GM12891 (cell line): Measurements from ENCODE around the gene LRRC7.
"Not testable (repeated sequence)": the region's sequence is repeated elsewhere in the genome, so short reads cannot be mapped to it uniquely, and the experiment has no call there.

Experiments used
- DNase-seq: peaks from one replicate; pipeline ENCODE4 v3.0.0; 2011; ENCODE audit warnings: low spot score; ENCODE audit not compliant: insufficient read length
- FAIRE-seq: peaks from 2 replicates; lab custom pipeline; 2011; peaks lifted over from hg19 to GRCh38; lab: Jason Lieb, UNC
- PAX5 ChIP-seq: IDR thresholded peaks from 2 replicates; pipeline ENCODE4 v1.6.1; 2011; ENCODE audit warnings: low read length, moderate library complexity, mild to moderate bottlenecking; ENCODE audit not compliant: insufficient read depth, severe bottlenecking
- POLR2A ChIP-seq: IDR thresholded peaks from 2 replicates; pipeline ENCODE4 v1.6.1; 2011; ENCODE audit warnings: low read depth, low read length, control low read depth
- POLR2AphosphoS5 ChIP-seq: IDR thresholded peaks from 2 replicates; pipeline ENCODE4 v1.6.1; 2011; ENCODE audit warnings: low read depth, low read length, control low read depth
- POU2F2 ChIP-seq: IDR thresholded peaks from 2 replicates; pipeline ENCODE4 v1.6.1; 2011; ENCODE audit warnings: low read depth, mild to moderate bottlenecking, control low read depth, low read length, moderate library complexity
- SPI1 ChIP-seq: IDR thresholded peaks from 2 replicates; pipeline ENCODE4 v1.6.1; 2011; ENCODE audit warnings: low read depth, low read length, control low read depth
- TAF1 ChIP-seq: IDR thresholded peaks from 2 replicates; pipeline ENCODE4 v1.6.1; 2011; ENCODE audit warnings: low read depth, low read length, control low read depth

The LRRC7 gene

DNA sequence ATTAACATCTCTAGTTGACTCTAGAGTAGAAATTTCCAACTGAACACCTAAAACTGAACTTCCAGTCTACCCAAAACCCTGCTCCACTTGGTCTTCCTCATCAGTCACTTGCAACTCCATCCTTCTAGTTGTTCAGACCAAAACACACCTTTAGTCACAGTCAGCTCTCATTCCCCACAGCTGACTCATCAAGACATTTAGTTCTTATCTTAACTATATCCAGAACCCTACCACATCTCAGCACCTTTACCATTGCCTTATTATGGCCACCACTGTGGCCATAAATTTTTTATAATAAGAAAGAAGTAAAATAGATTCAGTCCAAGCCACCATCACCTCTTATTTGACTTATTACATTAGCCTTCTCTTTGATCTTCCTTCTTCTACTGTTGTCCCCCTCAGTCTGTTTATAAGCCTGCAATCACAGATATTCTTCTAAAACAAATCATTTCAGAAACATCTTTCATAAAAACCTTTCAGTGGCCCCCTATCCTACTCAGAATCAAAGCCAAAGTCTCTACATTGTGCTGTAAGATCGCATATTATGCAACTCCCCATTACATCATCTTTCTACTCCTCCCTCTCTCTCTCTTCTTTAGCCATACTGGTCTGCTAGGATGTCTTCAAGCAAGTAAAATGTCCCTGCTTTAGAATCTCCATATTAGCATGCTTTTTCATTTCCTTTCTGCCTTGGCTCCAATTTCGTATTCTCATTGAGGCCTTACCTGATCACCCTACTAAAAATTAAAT lies 361.8 kb downstream of the LRRC7 start:
- FAIRE-seq (no peak), DNase-seq (no peak)
- TF ChIP-seq SPI1 (no peak), POU2F2 (no peak), POLR2A (no peak), TAF1 (no peak), POLR2AphosphoS5 (no peak), PAX5 (no peak)

DNA sequence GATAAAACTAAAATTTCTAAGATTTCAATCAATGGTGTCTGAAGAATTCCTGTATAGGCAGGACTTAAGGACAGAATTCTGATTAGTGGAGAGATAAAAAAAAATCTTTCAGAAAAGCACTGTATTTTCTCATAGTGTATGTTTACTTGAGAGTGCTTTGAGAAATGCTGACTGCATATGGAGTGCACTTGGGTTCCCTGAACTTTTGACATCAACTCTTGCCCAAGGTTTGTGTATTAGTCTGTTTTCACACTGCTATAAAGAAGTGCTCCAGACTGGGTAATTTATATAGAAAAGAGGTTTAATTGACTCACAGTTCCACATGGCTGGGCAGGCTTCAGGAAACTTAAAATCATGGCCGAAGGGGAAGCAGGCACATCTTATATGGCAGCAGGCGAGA lies 362.7 kb downstream of the LRRC7 start:
- DNase-seq: no peak
- no peak for TF ChIP-seq TAF1
- no peak for TF ChIP-seq PAX5
- no peak for TF ChIP-seq POLR2A
- no peak for TF ChIP-seq POU2F2
- no peak for TF ChIP-seq SPI1
- TF ChIP-seq POLR2AphosphoS5: no peak
- no peak for FAIRE-seq

DNA sequence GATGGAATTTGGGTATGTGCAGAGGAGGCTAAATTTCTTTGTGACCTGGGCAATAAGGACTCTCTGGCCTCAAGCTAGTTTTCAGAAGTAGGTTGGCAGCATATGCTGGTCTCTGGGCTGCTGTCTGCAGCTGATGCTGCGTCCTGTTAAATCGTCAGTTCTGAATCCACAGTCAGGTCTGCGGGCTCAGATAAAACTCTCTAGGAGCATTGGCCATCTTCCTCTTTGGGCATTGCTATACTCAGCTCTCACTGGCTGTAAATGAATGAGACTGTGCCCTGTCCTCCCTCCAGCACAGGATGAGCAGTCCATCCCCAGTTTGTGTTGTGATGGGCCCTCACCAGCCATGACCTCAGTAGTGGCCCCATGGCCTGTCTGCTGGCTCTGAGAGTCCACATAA lies 365.0 kb downstream of the LRRC7 start:
- TF ChIP-seq POLR2AphosphoS5: no peak
- no peak for TF ChIP-seq SPI1
- no peak for TF ChIP-seq TAF1
- TF ChIP-seq PAX5: no peak
- no peak for TF ChIP-seq POLR2A
- TF ChIP-seq POU2F2: no peak
- FAIRE-seq: no peak
- DNase-seq: no peak

DNA sequence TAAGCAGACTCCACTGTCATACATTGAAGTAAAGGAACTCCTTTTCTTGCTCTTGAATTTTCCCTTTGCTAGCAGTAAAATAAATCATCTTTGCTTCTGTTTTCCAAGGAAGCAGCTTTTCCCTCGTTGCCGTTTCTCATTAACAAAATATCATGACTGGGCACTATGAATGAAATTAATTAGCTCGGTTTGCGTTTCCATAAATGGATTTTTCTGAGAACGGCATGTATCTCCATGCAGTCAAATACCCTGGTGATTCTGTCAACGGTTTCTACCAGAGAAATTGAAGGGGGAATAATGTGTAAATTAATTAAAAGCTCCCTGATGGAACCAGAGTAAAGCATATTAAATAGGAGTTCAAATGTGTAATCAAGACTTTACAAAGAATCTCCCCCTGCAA lies 372.5 kb downstream of the LRRC7 start:
- FAIRE-seq (no peak), DNase-seq (no peak)
- TF ChIP-seq SPI1 (no peak), TAF1 (no peak), POLR2A (no peak), POU2F2 (no peak), PAX5 (no peak), POLR2AphosphoS5 (no peak)

DNA sequence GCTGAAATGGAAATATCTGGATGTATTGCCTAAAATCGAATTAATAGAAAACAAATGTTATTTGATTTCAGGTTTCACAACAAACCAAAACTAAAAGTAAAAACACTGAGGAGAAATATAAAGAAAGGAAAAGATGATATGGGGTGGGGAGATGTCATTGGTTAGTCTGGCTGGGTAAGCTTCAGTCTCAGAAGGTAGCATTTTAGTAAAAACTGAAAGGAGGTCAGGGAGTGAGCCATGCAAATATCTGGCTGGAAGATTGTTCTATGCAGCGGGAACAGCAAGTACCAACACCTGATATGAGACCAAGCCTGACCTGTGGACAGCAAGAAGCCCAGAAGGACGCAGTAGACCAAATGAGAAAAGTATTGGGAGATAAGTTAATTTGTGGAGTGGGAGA lies 373.1 kb downstream of the LRRC7 start:
- FAIRE-seq (no peak), DNase-seq (no peak)
- no peak for TF ChIP-seq POLR2A
- no peak for TF ChIP-seq SPI1
- no peak for TF ChIP-seq POU2F2
- no peak for TF ChIP-seq TAF1
- no peak for TF ChIP-seq PAX5
- TF ChIP-seq POLR2AphosphoS5: no peak

DNA sequence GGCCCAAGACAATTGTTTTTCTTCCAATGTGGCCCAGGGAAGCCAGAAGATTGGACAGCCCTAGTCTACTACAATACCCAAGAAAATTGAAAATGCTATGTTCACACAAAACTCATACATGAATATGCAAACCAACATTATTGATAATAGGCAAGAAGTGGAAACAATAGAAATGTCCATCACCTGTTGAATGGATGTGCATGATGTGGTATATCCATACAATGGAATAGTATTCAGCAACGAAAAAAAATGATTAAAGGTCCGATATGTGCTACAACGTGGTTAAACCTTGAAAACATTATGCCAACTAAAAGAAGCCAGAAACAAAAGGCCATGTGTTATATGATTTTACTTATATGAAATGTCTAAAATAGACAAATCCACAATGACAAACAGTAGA lies 375.3 kb downstream of the LRRC7 start:
- TF ChIP-seq SPI1: no peak
- TF ChIP-seq PAX5: no peak
- TF ChIP-seq POLR2A: no peak
- no peak for TF ChIP-seq TAF1
- TF ChIP-seq POLR2AphosphoS5: no peak
- no peak for TF ChIP-seq POU2F2
- DNase-seq: no peak
- FAIRE-seq: no peak

DNA sequence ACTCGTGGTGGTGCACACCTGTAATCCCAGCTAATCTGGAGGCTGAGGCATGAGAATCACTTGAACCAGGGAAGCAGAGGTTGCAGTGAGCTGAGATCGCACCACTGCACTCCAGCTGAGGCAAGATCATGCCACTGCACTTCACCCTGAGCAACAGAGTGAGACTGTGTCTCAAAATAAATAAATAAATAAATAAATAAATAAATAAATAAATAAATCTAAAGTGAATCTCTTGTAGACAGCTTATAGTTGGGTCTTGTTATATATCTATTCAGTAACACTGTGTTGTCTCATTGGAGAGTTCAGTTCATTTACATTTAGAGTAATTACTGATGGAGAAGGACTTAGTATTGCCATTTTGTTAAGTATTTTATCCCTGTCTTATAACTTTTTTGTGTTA lies 379.2 kb downstream of the LRRC7 start:
- DNase-seq (no peak), FAIRE-seq (no peak)
- TF ChIP-seq POU2F2: no peak
- TF ChIP-seq TAF1: no peak
- TF ChIP-seq POLR2AphosphoS5: no peak
- no peak for TF ChIP-seq POLR2A
- no peak for TF ChIP-seq SPI1
- no peak for TF ChIP-seq PAX5

DNA sequence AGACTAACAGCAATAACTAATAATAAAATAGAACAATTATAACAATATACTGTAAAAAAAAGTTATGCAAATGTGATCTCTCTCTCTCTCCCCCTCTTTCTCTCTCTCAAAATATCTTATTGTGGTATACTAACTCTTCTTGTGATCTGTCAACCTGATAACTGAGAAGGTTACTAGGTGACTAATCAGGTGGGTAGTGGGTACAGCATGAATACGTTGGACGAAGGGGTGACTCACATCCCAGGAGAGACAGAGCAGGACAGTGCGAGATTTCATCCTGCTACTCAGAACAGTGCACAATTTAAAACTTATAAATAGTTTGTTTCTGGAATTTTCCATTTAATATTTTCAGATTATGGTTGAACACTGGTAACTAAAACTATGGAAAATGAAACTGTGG lies 380.1 kb downstream of the LRRC7 start:
- TF ChIP-seq POLR2A (no peak), SPI1 (no peak), POLR2AphosphoS5 (no peak), PAX5 (no peak), POU2F2 (no peak), TAF1 (no peak)
- DNase-seq (no peak), FAIRE-seq (no peak)

DNA sequence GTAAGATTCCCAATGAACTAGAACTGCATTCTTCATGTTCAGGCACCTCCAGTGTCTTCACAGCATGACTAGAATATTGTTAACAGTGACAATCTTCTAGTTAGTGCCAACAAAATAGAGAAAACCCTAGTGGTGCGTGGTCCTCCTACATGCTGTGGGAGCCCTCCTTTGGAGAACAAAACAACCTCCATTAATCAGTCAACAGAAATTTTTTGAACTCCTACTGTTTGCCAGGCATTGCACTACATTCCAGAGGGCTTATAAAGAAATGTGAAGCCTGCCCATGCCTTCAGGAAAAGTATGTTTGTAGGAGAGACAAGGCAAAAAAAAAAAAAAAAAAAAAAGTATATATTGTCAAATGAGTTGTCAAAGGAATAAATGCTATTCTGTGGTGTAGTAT lies 385.0 kb downstream of the LRRC7 start:
- no peak for FAIRE-seq
- DNase-seq: no peak
- TF ChIP-seq PAX5: no peak
- TF ChIP-seq POLR2AphosphoS5: no peak
- TF ChIP-seq POLR2A: no peak
- no peak for TF ChIP-seq SPI1
- TF ChIP-seq TAF1: no peak
- no peak for TF ChIP-seq POU2F2

DNA sequence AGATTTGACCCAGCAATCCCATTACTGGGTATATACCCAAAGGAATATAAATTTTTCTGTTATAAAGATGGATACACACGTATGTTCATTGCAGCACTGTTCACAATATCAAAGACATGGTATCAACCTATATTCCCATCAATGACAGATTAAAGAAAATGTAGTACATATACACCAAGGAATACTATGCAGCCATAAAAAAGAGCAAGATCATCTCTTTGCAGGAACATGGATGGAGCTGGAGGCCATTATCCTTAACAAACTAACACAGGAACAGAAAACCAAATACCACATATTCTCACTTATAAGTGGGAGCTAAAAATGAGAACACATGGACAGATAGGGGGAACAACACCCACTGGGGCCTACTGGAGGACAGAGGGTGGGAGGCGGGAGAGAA lies 394.7 kb downstream of the LRRC7 start:
- not testable (repeated sequence) for FAIRE-seq, DNase-seq

DNA sequence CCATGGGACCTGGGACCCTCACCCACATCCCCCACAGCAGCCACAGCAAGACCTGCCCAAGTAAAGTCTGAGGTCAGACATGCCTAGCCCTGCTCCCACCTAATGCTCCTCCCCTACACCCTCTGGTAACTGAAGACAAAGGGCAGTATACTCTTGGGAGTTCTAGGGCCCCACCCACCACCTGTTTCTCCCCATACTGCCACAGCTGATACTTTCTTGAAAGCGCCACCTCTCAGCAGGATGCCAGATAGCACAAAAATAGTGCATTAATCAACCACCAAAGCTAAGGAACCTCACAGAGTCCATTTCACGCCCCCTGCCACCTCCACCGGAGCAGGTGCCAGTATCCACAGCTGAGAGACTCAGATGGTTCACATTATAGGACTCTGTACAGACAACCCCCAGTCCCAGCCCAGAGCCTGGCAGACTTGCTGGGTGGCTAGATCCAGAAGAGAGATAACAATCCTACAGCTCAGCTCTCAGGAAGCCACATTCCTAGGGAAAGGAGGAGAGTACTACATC lies 399.6 kb downstream of the LRRC7 start:
- DNase-seq: no peak
- no peak for FAIRE-seq
- TF ChIP-seq SPI1: no peak
- no peak for TF ChIP-seq POLR2A
- no peak for TF ChIP-seq POLR2AphosphoS5
- TF ChIP-seq TAF1: no peak
- no peak for TF ChIP-seq PAX5
- TF ChIP-seq POU2F2: no peak
